ENCODE data around the gene CD177. TPM values are rescaled to one million over a fixed set of nuclear protein-coding genes. Genes with fewer than 3 reads are reported as not detected.

The CD177 gene
- total RNA-seq, 6 donors from 2014 or later: 5.8 to 38.8 (median 9.6) TPM

DNA sequence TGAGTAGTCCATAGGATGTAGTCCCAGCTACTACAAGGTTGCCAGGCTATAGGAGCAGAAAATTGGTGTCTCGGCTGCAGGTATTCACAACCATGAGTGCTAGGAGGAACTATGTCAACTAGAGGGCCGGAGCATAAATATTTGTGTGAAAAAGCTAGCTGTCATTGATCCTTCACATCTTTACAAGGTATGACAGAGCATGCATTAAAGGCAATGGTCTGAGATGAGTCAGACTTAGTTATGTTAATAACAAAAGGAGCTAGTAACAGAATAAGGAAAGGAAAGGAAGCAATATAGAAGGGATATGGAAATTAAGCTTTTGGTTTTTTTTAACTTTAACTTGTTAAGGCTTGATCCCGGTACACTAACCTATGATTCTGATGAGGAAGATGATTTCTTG is 43.3 kb upstream of the CD177 start:
- H3K27ac ChIP-seq: no peak overlapping the region
- no peaks in the 10 kb centered on the region for H3K9me3 ChIP-seq
- ATAC-seq (ENCODE audit: low FRiP score in 2 of 2) (no peak), DNase-seq (no peak)
- H3K4me3 ChIP-seq: no peak overlapping the region
- no peaks in the 10 kb centered on the region for H3K4me1 ChIP-seq
- no peaks in the 10 kb centered on the region for H3K27me3 ChIP-seq
- H3K36me3 ChIP-seq: no peaks in the 10 kb centered on the region
- TF ChIP-seq POLR2A (IDR thresholded peaks at IDR 0.05): no peak
- TF ChIP-seq, protein P1, sequence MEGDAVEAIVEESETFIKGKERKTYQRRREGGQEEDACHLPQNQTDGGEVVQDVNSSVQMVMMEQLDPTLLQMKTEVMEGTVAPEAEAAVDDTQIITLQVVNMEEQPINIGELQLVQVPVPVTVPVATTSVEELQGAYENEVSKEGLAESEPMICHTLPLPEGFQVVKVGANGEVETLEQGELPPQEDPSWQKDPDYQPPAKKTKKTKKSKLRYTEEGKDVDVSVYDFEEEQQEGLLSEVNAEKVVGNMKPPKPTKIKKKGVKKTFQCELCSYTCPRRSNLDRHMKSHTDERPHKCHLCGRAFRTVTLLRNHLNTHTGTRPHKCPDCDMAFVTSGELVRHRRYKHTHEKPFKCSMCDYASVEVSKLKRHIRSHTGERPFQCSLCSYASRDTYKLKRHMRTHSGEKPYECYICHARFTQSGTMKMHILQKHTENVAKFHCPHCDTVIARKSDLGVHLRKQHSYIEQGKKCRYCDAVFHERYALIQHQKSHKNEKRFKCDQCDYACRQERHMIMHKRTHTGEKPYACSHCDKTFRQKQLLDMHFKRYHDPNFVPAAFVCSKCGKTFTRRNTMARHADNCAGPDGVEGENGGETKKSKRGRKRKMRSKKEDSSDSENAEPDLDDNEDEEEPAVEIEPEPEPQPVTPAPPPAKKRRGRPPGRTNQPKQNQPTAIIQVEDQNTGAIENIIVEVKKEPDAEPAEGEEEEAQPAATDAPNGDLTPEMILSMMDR (IDR thresholded peaks at IDR 0.05): no peak
- TF ChIP-seq POLR2AphosphoS5 (IDR thresholded peaks at IDR 0.05): no peak
- TF ChIP-seq EP300 (IDR thresholded peaks at IDR 0.05): no peak
- 88 to 90% methylated on average over 3 of the region's 3 CpGs for WGBS, 2 donors

DNA sequence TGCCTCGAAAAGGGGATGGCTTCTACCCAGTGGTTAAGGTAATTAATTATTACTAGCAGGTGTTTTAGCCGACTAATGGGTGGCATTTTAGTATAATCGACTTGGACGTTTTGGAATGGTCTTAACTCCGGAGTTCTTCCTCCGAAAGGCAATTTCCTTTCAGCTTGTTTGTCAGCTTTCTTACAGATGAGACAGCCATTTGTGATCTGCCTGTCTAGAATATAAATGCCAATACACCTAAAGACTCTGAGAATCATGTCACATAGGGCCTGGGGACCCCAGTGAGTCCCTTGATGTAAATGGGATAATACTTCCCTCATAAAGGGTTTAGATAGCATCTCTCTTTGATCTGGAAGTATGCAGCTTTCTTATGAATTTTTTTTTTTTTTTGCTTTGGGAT is 42.2 kb upstream of the CD177 start:
- ATAC-seq (ENCODE audit: low FRiP score in 2 of 2): no peak
- no peak for DNase-seq
- no peaks in the 10 kb centered on the region for H3K27me3 ChIP-seq
- no peak overlapping the region for H3K27ac ChIP-seq
- 84 to 89% methylated on average over 6 of the region's 6 CpGs for WGBS, 2 donors
- no peaks in the 10 kb centered on the region for H3K9me3 ChIP-seq
- TF ChIP-seq POLR2AphosphoS5 (IDR thresholded peaks at IDR 0.05) (no peak), POLR2A (IDR thresholded peaks at IDR 0.05) (no peak), EP300 (IDR thresholded peaks at IDR 0.05) (no peak)
- TF ChIP-seq, protein P1 (IDR thresholded peaks at IDR 0.05): no peak
- no peaks in the 10 kb centered on the region for H3K36me3 ChIP-seq
- no peaks in the 10 kb centered on the region for H3K4me1 ChIP-seq
- H3K4me3 ChIP-seq: no peak overlapping the region

DNA sequence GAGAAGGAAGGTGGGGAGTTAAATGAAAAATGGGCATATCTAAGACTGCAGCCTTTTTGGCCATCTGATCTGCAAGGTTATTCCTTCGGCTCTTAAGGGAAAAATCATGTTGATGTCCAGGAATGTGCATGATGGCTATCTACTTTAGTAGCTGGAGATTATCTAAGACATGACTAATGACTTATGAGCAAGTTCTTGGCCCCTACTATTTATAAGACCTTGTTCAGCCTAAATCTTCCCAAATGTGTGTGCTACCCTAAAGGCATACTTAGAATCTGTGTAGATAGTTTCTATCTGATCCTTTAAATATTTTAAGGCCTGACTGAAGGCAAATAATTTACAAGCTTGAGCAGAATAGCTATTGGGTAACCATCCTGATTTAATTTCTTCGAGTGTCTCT is 41.8 kb upstream of the CD177 start:
- Histone ChIP-seq H3K27ac (no peak overlapping the region), H3K27me3 (no peaks in the 10 kb centered on the region), H3K4me3 (no peak overlapping the region), H3K36me3 (no peaks in the 10 kb centered on the region), H3K9me3 (no peaks in the 10 kb centered on the region), H3K4me1 (no peaks in the 10 kb centered on the region)
- ATAC-seq (ENCODE audit: low FRiP score in 2 of 2) (no peak), DNase-seq (no peak)
- 75 to 89% methylated on average over 2 of the region's 2 CpGs for whole genome bisulfite sequencing, 2 donors
- TF ChIP-seq EP300 (IDR thresholded peaks at IDR 0.05) (no peak), POLR2A (IDR thresholded peaks at IDR 0.05) (no peak), POLR2AphosphoS5 (IDR thresholded peaks at IDR 0.05) (no peak)
- TF ChIP-seq, protein P1 (IDR thresholded peaks at IDR 0.05): no peak

DNA sequence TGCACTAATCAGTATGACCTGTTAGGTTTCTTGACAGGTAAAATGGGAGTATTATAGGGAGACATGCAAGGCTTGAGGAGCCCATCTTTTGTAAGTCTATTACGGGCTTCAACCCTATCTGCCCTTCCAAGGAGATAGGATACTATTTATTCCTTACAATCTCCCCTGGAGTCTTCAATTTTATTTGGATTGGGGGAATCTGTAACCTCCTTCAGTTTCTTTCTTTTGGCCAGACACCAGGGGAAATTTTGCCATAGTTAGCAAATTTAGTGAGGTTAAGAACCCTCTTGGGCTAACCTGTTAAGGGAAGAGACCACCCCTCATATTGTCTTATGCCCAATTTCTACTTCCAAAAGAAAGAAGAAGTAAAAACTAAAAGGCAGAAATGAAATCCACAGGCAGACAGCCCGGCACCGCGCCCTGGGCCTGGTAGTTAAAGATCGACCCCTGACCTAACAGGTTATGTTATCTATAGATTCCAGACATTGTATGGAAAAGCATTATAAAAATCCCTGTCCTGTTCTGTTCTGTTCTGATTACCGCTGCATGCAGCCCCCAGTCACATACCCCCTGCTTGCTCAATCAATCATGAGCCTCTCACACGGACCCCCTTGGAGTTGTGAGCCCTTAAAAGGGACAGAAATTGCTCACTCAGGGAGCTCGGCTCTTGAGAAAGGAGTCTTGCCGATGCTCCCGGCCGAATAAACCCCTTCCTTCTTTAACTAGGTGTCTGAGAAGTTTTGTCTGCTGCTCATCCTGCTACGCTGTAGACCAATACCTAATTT is 39.6 kb upstream of the CD177 start:
- TF ChIP-seq EP300 (IDR thresholded peaks at IDR 0.05): no peak
- no peak for TF ChIP-seq POLR2AphosphoS5 (IDR thresholded peaks at IDR 0.05)
- no peak for TF ChIP-seq POLR2A (IDR thresholded peaks at IDR 0.05)
- TF ChIP-seq, protein P1 (IDR thresholded peaks at IDR 0.05): no peak
- no peaks in the 10 kb centered on the region for H3K27me3 ChIP-seq
- WGBS, 2 donors: 90 to 91% methylated on average over 12 of the region's 12 CpGs
- no peaks in the 10 kb centered on the region for H3K36me3 ChIP-seq
- H3K4me3 ChIP-seq: no peak overlapping the region
- ATAC-seq (ENCODE audit: low FRiP score in 2 of 2) (no peak), DNase-seq (peak in 1 of 2 donors; percentile 40)
- H3K9me3 ChIP-seq: no peaks in the 10 kb centered on the region
- H3K4me1 ChIP-seq: no peaks in the 10 kb centered on the region
- H3K27ac ChIP-seq: no peak overlapping the region

DNA sequence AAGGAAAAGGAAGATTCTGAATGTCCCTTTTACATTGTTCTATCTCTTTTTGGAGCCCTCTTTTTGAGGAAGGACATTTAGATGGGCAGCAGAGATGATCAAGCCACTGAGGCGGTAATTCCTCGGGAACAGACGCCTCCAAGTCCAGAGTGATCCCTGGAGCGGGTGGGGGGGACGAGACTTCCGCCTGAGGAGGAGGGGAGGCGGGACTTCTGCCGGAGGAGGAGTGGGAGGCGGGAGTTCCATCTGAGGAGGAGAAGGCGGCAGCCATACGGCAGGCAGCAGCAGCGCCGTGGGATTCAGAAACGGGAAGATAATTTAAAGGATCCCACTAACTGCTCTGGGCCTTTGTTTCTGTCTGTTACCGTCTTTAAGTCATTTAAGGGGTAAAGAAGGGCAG is 37.6 kb upstream of the CD177 start:
- 88 to 90% methylated on average over 15 of the region's 15 CpGs for WGBS, 2 donors
- TF ChIP-seq EP300 (IDR thresholded peaks at IDR 0.05) (no peak), POLR2AphosphoS5 (IDR thresholded peaks at IDR 0.05) (no peak), POLR2A (IDR thresholded peaks at IDR 0.05) (no peak)
- TF ChIP-seq, protein P1 (IDR thresholded peaks at IDR 0.05): no peak
- peak in 1 of 2 donors; percentile 34 for DNase-seq
- no peaks in the 10 kb centered on the region for H3K9me3 ChIP-seq
- no peaks in the 10 kb centered on the region for H3K36me3 ChIP-seq
- H3K4me3 ChIP-seq: no peak overlapping the region
- ATAC-seq (ENCODE audit: low FRiP score in 2 of 2): no peak
- no peak overlapping the region for H3K27ac ChIP-seq
- no peaks in the 10 kb centered on the region for H3K27me3 ChIP-seq
- H3K4me1 ChIP-seq: no peaks in the 10 kb centered on the region
